ENCODE data around the gene BICC1. TPM values are rescaled to one million over a fixed set of nuclear protein-coding genes. Genes with fewer than 3 reads are reported as not detected.

The BICC1 gene
- total and polyA plus RNA-seq, 2 donors (not counting 1 experiment from before 2014, with no cell fraction given) = not detected

DNA sequence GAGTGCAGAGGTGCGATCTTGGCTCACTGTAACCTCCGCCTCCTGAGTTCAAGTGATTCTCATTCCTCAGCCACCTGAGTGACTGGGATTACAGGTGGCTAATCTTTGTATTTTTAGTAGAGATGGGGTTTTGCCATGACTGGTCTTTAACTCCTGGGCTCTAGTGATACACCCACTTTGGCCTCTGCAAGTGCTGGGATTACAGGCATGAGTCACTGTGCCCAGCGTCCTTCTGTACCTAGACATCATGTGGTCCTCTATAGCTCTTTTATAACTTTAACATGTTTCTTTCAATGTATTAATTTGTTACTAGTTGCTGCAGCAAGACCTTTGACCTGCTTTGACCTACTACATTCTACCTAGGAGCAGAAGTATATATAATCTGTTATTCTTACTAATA, 38.7 kb upstream of the BICC1 start:
- no peaks in the 10 kb centered on the region for H3K4me1 ChIP-seq (ENCODE audit: control insufficient read depth in 2 of 2, insufficient read depth in 2 of 2, low read length in 2 of 2)
- H2AFZ ChIP-seq (ENCODE audit: insufficient read depth, low read depth, low read length, poor library complexity, severe bottlenecking) = no peak overlapping the region
- H3K79me2 ChIP-seq (ENCODE audit: control insufficient read depth, insufficient read depth, low read length) = no peaks in the 10 kb centered on the region
- TF ChIP-seq EZH2 (IDR thresholded peaks at IDR 0.05; ENCODE audit: borderline replicate concordance, insufficient read depth, low read depth, low read length, poor library complexity, severe bottlenecking) = no peak
- TF ChIP-seq, protein P1, sequence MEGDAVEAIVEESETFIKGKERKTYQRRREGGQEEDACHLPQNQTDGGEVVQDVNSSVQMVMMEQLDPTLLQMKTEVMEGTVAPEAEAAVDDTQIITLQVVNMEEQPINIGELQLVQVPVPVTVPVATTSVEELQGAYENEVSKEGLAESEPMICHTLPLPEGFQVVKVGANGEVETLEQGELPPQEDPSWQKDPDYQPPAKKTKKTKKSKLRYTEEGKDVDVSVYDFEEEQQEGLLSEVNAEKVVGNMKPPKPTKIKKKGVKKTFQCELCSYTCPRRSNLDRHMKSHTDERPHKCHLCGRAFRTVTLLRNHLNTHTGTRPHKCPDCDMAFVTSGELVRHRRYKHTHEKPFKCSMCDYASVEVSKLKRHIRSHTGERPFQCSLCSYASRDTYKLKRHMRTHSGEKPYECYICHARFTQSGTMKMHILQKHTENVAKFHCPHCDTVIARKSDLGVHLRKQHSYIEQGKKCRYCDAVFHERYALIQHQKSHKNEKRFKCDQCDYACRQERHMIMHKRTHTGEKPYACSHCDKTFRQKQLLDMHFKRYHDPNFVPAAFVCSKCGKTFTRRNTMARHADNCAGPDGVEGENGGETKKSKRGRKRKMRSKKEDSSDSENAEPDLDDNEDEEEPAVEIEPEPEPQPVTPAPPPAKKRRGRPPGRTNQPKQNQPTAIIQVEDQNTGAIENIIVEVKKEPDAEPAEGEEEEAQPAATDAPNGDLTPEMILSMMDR (IDR thresholded peaks at IDR 0.05) = no peak
- Mint-ChIP-seq H3K27me3 (peaks cover 21% of the 10 kb centered on the region), H3K4me1 (no peaks in the 10 kb centered on the region), H3K9me3 (ENCODE audit: insufficient read depth) (no peaks in the 10 kb centered on the region), H3K4me3 (no peak overlapping the region), H3K27ac (no peak overlapping the region)
- WGBS (ENCODE audit: insufficient coverage) = 100% methylated on average over 2 of the region's 3 CpGs
- no peaks in the 10 kb centered on the region for H3K27me3 ChIP-seq (replicated peaks in 1 of 4; ENCODE audit: control extremely low read depth in 1 of 4, control insufficient read depth in 3 of 4, insufficient read depth in 4 of 4, low read length in 3 of 4)
- no peak overlapping the region for H3K9ac ChIP-seq (ENCODE audit: low read length)
- ChIA-PET POLR2A (no interaction called here), CTCF (no interaction called here)
- ATAC-seq (ENCODE audit: low read depth) (no peak), DNase-seq (no peak)
- H3K27ac ChIP-seq (ENCODE audit: low read length in 2 of 2) = no peak overlapping the region
- H3K4me2 ChIP-seq (replicated peaks; ENCODE audit: low read depth, low read length, poor library complexity, severe bottlenecking) = no peak overlapping the region
- no peak overlapping the region for H3K4me3 ChIP-seq (ENCODE audit: control extremely low read depth in 1 of 5, extremely low read depth in 1 of 5, insufficient read depth in 1 of 5, low read depth in 2 of 5, low read length in 4 of 5)
- no peaks in the 10 kb centered on the region for H3K36me3 ChIP-seq (replicated peaks in 1 of 2; ENCODE audit: control extremely low read depth in 1 of 2, control insufficient read depth in 1 of 2, extremely low read depth in 1 of 2, insufficient read depth in 2 of 2, low read length in 1 of 2)
- no peaks in the 10 kb centered on the region for H4K20me1 ChIP-seq (ENCODE audit: control insufficient read depth, insufficient read depth, low read length, poor library complexity, severe bottlenecking)
- H3K9me3 ChIP-seq (ENCODE audit: control extremely low read depth in 1 of 3, control insufficient read depth in 2 of 3, insufficient read depth in 1 of 3, low read length in 2 of 3) = no peaks in the 10 kb centered on the region
- intact Hi-C loops (cut with micrococcal nuclease) = no loop called here

DNA sequence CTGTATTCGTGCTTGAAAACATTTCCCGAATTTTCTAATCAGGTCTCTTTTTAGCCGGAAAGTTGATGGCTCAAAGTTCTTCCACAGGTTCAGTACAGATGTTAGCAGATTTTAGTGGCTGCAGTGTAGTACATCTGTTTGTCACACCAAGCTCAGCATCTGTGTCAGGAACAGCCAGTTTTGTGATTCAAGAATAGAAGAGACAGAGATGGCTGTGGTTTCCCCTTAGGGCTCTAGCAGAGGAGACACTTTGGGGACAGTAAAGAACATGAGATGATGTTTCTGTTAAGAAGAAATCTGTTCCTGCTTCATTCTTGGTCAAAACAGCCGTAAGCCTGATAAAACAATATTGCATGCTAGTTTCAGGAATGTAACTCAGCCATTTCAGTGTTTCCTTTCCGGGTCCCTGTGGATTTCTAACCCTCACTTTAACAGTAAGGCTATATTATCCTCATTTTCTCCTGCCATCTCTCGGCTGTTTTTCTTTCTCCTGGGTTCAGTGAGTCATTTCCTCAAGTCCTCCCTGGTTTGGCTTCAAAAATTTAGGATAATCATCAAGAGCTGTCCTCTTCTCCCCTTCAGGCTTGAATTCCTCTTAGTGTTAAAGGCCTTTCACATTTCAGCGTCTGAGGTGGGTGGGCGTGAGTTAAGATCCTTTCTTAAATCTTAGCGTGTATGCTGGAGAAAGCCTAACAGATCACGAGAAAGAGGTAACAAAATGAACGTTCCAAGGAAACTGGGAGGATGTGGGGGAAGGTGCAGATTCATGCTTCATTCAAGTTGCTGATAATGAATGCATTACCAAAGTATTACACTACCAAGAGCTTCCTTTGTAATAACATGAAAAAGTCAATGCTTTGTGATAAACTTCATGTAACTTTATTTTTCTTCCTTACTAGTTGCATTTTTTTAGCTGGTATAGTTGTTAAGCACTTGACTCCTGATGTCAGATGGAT, 37.1 kb upstream of the BICC1 start:
- no peaks in the 10 kb centered on the region for H4K20me1 ChIP-seq (ENCODE audit: control insufficient read depth, insufficient read depth, low read length, poor library complexity, severe bottlenecking)
- H3K4me3 ChIP-seq (ENCODE audit: control extremely low read depth in 1 of 5, extremely low read depth in 1 of 5, insufficient read depth in 1 of 5, low read depth in 2 of 5, low read length in 4 of 5) = no peak overlapping the region
- TF ChIP-seq EZH2 (IDR thresholded peaks at IDR 0.05; ENCODE audit: borderline replicate concordance, insufficient read depth, low read depth, low read length, poor library complexity, severe bottlenecking) = no peak
- TF ChIP-seq, protein P1 (IDR thresholded peaks at IDR 0.05) = no peak
- H3K4me2 ChIP-seq (replicated peaks; ENCODE audit: low read depth, low read length, poor library complexity, severe bottlenecking) = no peak overlapping the region
- ATAC-seq (ENCODE audit: low read depth) (no peak), DNase-seq (no peak)
- no peaks in the 10 kb centered on the region for H3K36me3 ChIP-seq (replicated peaks in 1 of 2; ENCODE audit: control extremely low read depth in 1 of 2, control insufficient read depth in 1 of 2, extremely low read depth in 1 of 2, insufficient read depth in 2 of 2, low read length in 1 of 2)
- peaks cover 10% of the 10 kb centered on the region for H3K27me3 Mint-ChIP-seq
- POLR2A ChIA-PET = no interaction called here
- no peaks in the 10 kb centered on the region for H3K4me1 ChIP-seq (ENCODE audit: control insufficient read depth in 2 of 2, insufficient read depth in 2 of 2, low read length in 2 of 2)
- no peak overlapping the region for H3K9ac ChIP-seq (ENCODE audit: low read length)
- H3K27ac Mint-ChIP-seq = no peak overlapping the region
- no peaks in the 10 kb centered on the region for H3K9me3 ChIP-seq (ENCODE audit: control extremely low read depth in 1 of 3, control insufficient read depth in 2 of 3, insufficient read depth in 1 of 3, low read length in 2 of 3)
- no peak overlapping the region for H3K4me3 Mint-ChIP-seq
- H3K27me3 ChIP-seq (replicated peaks in 1 of 4; ENCODE audit: control extremely low read depth in 1 of 4, control insufficient read depth in 3 of 4, insufficient read depth in 4 of 4, low read length in 3 of 4) = no peaks in the 10 kb centered on the region
- WGBS (ENCODE audit: insufficient coverage) = 80% methylated on average over 6 of the region's 11 CpGs
- intact Hi-C loops (cut with micrococcal nuclease) = no loop called here
- CTCF ChIA-PET = no interaction called here
- no peak overlapping the region for H3K27ac ChIP-seq (ENCODE audit: low read length in 2 of 2)
- no peak overlapping the region for H2AFZ ChIP-seq (ENCODE audit: insufficient read depth, low read depth, low read length, poor library complexity, severe bottlenecking)
- H3K4me1 Mint-ChIP-seq = no peaks in the 10 kb centered on the region
- H3K9me3 Mint-ChIP-seq (ENCODE audit: insufficient read depth) = no peaks in the 10 kb centered on the region
- H3K79me2 ChIP-seq (ENCODE audit: control insufficient read depth, insufficient read depth, low read length) = no peaks in the 10 kb centered on the region

Data from B cell (primary cell).